AG04449 (cell line): ENCODE measurements around the gene KDR.

Source experiments
- CTCF ChIA-PET: fragments of 350-600 bp; formaldehyde crosslinking; extraction: SDS; loops from one replicate; lab custom pipeline; 2021; ENCODE audit warnings: antibody characterized with exemption; lab: Yijun Ruan, JAX
- POLR2A ChIA-PET: fragments of 400-600, 350-600 bp; formaldehyde crosslinking; extraction: SDS; loops from one replicate; lab custom pipeline; 2020; ENCODE audit warnings: antibody characterized with exemption, inconsistent platforms; lab: Yijun Ruan, JAX
- DNase-seq: peaks from one replicate; pipeline ENCODE4 v3.0.0-alpha.2; 2010; ENCODE audit warnings: low read depth, low spot score
- H3K4me3 ChIP-seq: 2 replicates; pipeline ENCODE4 v1.5.1; 2011; ENCODE audit warnings: low read depth, mild to moderate bottlenecking, control low read depth, low read length
- TF ChIP-seq, protein P1 (sequence below): IDR thresholded peaks from one replicate; pipeline ENCODE4 v1.5.1; 2011; ENCODE audit warnings: mild to moderate bottlenecking, moderate library complexity, low read length, control low read depth, inconsistent platforms; ENCODE audit not compliant: insufficient read depth; ENCODE audit errors: missing control alignments

The KDR gene

GRCh38 chr4:55029321-55029720 lies 96.1 kb downstream of the KDR start:
- TF ChIP-seq, protein P1, sequence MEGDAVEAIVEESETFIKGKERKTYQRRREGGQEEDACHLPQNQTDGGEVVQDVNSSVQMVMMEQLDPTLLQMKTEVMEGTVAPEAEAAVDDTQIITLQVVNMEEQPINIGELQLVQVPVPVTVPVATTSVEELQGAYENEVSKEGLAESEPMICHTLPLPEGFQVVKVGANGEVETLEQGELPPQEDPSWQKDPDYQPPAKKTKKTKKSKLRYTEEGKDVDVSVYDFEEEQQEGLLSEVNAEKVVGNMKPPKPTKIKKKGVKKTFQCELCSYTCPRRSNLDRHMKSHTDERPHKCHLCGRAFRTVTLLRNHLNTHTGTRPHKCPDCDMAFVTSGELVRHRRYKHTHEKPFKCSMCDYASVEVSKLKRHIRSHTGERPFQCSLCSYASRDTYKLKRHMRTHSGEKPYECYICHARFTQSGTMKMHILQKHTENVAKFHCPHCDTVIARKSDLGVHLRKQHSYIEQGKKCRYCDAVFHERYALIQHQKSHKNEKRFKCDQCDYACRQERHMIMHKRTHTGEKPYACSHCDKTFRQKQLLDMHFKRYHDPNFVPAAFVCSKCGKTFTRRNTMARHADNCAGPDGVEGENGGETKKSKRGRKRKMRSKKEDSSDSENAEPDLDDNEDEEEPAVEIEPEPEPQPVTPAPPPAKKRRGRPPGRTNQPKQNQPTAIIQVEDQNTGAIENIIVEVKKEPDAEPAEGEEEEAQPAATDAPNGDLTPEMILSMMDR = no peak
- no peak overlapping the region for H3K4me3 ChIP-seq
- POLR2A ChIA-PET = no interaction called here
- no peak for DNase-seq
- CTCF ChIA-PET = no interaction called here
